ENCODE data around the gene COX19.
A peak's percentile ranks its signal among the peaks of the same experiment; 100 is the strongest.
"Not testable (repeated sequence)": the region's sequence is repeated elsewhere in the genome, so short reads cannot be mapped to it uniquely, and the experiment has no call there.

COX19 gene

GRCh38 chr7:962401-963081 lies 12.8 kb downstream of the COX19 start:
- DNase-seq (ENCODE audit: low read depth in 1 of 2, low spot score in 1 of 2), result no peak

GRCh38 chr7:961546-962400 lies 13.6 kb downstream of the COX19 start:
- no peak for DNase-seq (ENCODE audit: low read depth in 1 of 2, low spot score in 1 of 2)

GRCh38 chr7:960972-961371 lies 14.4 kb downstream of the COX19 start:
- not testable (repeated sequence) for DNase-seq (ENCODE audit: low read depth in 1 of 2, low spot score in 1 of 2)

GRCh38 chr7:960269-960871 lies 15.0 kb downstream of the COX19 start:
- DNase-seq (ENCODE audit: low read depth in 1 of 2, low spot score in 1 of 2), result no peak

- not testable (repeated sequence) for DNase-seq (ENCODE audit: low read depth in 1 of 2, low spot score in 1 of 2)
These were observed 15.6 kb downstream of the COX19 start for GRCh38 chr7:959740-960139.

GRCh38 chr7:959271-959670 lies 16.1 kb downstream of the COX19 start:
- no peak for DNase-seq (ENCODE audit: low read depth in 1 of 2, low spot score in 1 of 2)

GRCh38 chr7:958221-959200 lies 16.8 kb downstream of the COX19 start:
- no peak for DNase-seq (ENCODE audit: low read depth in 1 of 2, low spot score in 1 of 2)

- DNase-seq (ENCODE audit: low read depth in 1 of 2, low spot score in 1 of 2), result no peak
These were observed 17.7 kb downstream of the COX19 start for GRCh38 chr7:957418-958220.

GRCh38 chr7:956031-956430 lies 19.3 kb downstream of the COX19 start:
- no peak for DNase-seq (ENCODE audit: low read depth in 1 of 2, low spot score in 1 of 2)

GRCh38 chr7:954330-955238 lies 20.8 kb downstream of the COX19 start, which contains the start of gene ADAP1:
Gene ADAP1 (minus strand): TSS chr7:954680. CDS start chr7:954477, 203 bp downstream.
- DNase-seq (ENCODE audit: low read depth in 1 of 2, low spot score in 1 of 2), result peak in 1 of 2 donors; percentile 48

GRCh38 chr7:953547-954327 lies 21.6 kb downstream of the COX19 start:
- no peak for DNase-seq (ENCODE audit: low read depth in 1 of 2, low spot score in 1 of 2)

GRCh38 chr7:952548-953441 lies 22.6 kb downstream of the COX19 start:
- DNase-seq (ENCODE audit: low read depth in 1 of 2, low spot score in 1 of 2), result no peak

- no peak for DNase-seq (ENCODE audit: low read depth in 1 of 2, low spot score in 1 of 2)
These were observed 23.3 kb downstream of the COX19 start for GRCh38 chr7:951881-952547.

- DNase-seq (ENCODE audit: low read depth in 1 of 2, low spot score in 1 of 2), result no peak
These were observed 26.1 kb downstream of the COX19 start for GRCh38 chr7:949021-949934.

GRCh38 chr7:947391-948210 lies 27.7 kb downstream of the COX19 start:
- DNase-seq (ENCODE audit: low read depth in 1 of 2, low spot score in 1 of 2), result no peak
